NCI-H2227 treated with DMSO at 0.1 percent for 48 hours (cell line): ENCODE data around the gene HOXA11.

Source experiments
- DNase-seq: peaks from one replicate; lab custom pipeline; 2025; lab: John Stamatoyannopoulos, UW

Gene HOXA11

DNA sequence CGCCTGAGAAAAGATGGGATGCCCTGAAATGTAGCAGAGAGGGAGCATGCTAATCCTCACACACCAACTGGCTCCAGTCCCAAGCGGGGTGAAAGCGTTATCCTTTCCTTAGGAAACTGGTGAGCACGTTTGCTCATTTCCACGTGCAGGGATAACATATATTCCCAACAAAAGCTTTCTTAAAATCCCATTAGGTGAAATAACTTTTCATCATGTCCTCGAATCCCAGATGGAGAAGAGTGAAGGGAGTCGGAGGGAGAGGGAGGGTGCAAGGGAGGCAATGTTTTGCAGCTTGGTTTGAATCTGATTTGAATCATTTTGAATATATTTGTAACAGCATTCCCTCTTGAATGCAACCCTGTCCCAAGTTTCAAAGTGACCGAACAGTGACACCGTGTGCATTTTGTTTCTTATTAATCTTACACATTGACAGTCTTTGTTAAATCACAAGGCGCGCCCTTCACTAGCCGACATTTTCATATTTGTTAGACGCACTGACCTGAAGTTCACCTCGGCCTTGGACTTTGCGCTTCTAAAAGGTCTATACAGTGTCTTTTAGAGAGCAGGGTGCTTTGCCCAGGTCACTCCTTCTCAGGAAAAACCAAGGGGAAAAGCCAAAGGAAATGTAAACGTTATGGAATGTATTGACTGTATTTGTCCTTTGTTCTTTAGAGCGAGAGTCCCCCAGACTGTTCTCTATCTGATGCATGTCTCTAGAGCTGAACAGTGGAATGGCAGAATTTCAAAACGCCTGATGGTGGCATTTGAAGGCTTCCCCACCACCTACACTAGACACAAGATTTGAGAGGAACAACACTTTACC lies 51.4 kb downstream of the HOXA11 start:
- no peak for DNase-seq

GRCh38 chr7:27132978-27133377 lies 52.1 kb downstream of the HOXA11 start:
- no peak for DNase-seq

DNA sequence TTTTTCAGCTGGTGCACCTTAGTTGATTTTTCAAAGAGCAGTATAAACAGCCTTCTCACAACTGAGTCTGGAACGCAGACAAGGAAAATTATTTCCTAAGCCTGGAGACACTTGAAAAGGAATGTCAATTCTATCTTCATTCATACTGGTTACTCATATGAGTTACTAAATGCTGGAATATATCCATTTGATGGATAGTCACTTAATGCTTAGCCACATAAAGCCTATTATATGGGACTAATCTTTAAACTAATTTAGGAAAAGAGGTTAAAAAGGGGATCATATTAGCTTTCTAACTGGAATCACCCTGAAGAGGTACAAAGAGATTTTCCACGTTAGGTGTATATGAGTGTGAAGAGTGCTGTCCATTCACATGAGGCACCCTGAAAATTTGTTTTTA lies 52.8 kb downstream of the HOXA11 start:
- no peak for DNase-seq

- DNase-seq = no peak
These were observed 53.6 kb downstream of the HOXA11 start for GRCh38 chr7:27131390-27131819.
